ENCODE measurements around the gene TBC1D8.

GRCh38 chr2:101164021-101164420 lies 12.8 kb upstream of the TBC1D8 start:
- TF ChIP-seq CTCF (conservative IDR thresholded peaks at IDR 0.05; ENCODE audit: low read depth, low read length) (no peak), EZH2 (IDR thresholded peaks at IDR 0.05; ENCODE audit: borderline replicate concordance, low read depth, low read length, poor library complexity, severe bottlenecking) (no peak)

All from A673 (cell line).